Fibroblast of the aortic adventitia (primary cell): Measurements from ENCODE around the gene WDR81. TPM values are rescaled to one million over a fixed set of nuclear protein-coding genes. Genes with fewer than 3 reads are reported as not detected.

Source experiments
- DNase-seq: peaks from one replicate; pipeline ENCODE4 v3.0.0-alpha.2; 2010; ENCODE audit warnings: low read depth
- H3K4me3 ChIP-seq: 2 replicates; pipeline ENCODE4 v1.5.1; 2011; ENCODE audit warnings: low read depth, mild to moderate bottlenecking, control low read depth, low read length, moderate library complexity
- total RNA-seq: library from RNA; depleted of rRNA; stranded (reverse); fragments of >200 nt; gene quantifications from 2 replicates; pipeline ENCODE4 v1.2.3, GENCODE V29; 2012; ENCODE audit warnings: low replicate concordance
- TF ChIP-seq, protein P1 (sequence below): IDR thresholded peaks from 2 replicates; pipeline ENCODE4 v1.5.1; 2011; ENCODE audit warnings: mild to moderate bottlenecking, low read length, control low read depth, inconsistent platforms; ENCODE audit not compliant: insufficient read depth

Gene WDR81
- total RNA-seq, 1 donor, result 27.7 TPM

DNA sequence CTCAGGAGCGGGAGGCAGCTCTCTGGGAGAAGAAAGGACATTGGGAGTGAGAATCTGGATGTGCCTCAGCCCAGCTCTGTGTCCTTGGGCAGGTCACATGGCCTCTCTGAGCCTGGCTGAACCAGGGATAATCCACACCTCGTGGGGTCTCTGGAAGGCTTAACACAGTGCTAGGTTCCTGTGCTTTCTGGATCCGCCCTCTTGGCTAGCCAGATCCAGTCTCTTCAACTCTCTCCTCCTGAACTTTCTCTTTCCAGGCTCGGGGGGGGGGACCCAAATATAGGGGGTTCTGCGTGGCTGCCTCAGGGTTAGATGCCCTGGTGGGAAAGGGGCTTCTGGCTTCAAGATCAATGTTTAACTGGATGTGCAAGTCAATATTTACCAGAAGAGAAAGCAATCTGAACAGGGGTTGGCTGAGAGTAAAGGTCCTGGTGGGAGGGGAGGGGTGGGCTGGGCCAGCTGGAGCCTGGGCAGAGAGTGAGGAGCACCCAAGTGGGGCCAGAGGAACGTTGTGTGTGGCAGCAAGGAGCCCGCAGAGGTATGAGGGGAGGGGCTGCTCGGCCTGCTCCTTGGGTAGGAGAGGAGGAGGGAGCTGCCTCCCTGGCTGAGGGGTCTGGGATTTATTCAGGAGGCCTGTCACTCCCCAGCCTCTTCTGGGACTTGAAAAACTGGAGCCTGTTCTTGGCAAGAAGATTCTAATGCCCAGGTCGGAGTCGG is 18.0 kb downstream of the WDR81 start, which contains the start of gene SERPINF2:
TSS of gene SERPINF2 (plus strand) at position 501 of the 717 bp plus-strand sequence. CDS start 2,125 bp downstream, outside the sequence.
- DNase-seq, result no peak
- TF ChIP-seq, protein P1, sequence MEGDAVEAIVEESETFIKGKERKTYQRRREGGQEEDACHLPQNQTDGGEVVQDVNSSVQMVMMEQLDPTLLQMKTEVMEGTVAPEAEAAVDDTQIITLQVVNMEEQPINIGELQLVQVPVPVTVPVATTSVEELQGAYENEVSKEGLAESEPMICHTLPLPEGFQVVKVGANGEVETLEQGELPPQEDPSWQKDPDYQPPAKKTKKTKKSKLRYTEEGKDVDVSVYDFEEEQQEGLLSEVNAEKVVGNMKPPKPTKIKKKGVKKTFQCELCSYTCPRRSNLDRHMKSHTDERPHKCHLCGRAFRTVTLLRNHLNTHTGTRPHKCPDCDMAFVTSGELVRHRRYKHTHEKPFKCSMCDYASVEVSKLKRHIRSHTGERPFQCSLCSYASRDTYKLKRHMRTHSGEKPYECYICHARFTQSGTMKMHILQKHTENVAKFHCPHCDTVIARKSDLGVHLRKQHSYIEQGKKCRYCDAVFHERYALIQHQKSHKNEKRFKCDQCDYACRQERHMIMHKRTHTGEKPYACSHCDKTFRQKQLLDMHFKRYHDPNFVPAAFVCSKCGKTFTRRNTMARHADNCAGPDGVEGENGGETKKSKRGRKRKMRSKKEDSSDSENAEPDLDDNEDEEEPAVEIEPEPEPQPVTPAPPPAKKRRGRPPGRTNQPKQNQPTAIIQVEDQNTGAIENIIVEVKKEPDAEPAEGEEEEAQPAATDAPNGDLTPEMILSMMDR, result no peak
- H3K4me3 ChIP-seq, result no peak within 1 kb of the TSS

DNA sequence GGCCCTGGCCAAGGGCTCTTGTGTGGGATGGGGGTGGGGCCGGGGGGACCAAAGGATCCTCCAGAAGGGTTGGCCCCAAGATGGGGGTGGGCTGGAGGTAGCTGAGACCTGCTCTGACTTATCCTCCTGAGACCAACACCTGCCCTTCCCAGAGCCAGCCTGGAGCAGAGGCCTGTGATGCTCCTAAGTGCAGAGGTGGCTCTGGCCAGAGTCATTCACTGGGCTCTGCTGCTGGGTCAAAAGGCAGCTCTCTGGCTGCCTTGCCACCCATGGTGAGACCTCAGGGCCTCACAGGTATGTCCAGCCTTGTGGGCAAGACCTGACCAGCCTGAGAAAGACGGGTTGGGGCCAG is 18.6 kb downstream of the WDR81 start:
- H3K4me3 ChIP-seq, result no peak overlapping the region
- TF ChIP-seq, protein P1, result no peak
- no peak for DNase-seq

DNA sequence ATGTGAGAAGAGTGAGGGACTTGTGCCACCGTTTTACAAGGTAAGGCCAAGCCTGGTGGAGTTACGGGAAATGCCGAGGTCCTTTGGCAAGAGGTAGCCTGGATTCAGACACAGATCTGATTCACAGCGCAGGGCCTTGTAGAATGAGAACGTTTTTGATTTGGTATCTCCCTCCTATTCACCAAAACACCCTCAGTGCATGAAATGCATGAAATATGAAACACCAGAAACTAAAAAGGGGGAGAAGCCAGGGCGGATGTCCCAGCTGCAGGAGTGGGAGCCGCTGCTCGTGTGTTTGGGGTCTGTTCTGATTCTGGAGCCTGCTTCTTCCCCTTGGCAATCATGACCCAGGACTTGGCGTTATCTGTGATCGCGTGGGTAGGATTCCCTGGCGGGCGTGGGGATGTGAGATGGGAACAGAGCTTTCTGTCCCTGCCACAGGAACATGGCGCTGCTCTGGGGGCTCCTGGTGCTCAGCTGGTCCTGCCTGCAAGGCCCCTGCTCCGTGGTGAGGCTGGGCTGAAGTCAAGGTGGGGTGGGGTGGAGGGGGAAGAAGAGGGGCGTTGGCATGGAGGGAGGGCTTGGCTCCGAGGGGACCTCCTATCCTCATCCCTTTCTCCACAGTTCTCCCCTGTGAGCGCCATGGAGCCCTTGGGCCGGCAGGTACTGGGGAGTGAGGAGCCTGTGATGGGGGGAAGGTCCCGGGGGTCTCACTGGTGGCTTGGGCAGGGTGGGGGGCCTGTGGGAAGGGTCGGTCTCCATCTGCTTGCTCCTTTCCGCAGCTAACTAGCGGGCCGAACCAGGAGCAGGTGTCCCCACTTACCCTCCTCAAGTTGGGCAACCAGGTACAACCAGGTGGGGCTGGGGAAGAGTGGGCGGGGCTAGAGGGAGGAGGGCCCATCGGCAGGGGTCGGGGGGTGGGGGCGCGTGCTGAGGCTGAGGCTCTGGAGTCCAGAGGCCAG is 20.3 kb downstream of the WDR81 start:
- TF ChIP-seq, protein P1, result no peak
- no peak overlapping the region for H3K4me3 ChIP-seq
- no peak for DNase-seq

DNA sequence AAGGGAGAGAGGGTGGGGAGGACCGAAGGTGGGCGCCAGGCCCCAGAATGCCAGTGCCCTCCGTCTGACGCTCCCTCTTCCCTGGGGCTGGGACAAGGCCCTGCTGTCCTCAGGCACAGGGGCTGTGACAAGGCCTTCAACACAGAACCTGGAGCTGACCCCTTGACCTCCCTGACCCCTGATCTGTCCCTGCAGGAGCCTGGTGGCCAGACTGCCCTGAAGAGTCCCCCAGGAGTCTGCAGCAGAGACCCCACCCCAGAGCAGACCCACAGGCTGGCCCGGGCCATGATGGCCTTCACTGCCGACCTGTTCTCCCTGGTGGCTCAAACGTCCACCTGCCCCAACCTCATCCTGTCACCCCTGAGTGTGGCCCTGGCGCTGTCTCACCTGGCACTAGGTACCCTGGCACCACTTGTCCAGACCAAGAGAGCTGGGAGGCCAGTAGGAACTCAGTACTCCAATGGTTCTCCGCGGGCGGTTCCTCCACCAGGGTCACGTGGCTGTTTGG is 21.1 kb downstream of the WDR81 start:
- no peak overlapping the region for H3K4me3 ChIP-seq
- TF ChIP-seq, protein P1, result no peak
- DNase-seq, result no peak

DNA sequence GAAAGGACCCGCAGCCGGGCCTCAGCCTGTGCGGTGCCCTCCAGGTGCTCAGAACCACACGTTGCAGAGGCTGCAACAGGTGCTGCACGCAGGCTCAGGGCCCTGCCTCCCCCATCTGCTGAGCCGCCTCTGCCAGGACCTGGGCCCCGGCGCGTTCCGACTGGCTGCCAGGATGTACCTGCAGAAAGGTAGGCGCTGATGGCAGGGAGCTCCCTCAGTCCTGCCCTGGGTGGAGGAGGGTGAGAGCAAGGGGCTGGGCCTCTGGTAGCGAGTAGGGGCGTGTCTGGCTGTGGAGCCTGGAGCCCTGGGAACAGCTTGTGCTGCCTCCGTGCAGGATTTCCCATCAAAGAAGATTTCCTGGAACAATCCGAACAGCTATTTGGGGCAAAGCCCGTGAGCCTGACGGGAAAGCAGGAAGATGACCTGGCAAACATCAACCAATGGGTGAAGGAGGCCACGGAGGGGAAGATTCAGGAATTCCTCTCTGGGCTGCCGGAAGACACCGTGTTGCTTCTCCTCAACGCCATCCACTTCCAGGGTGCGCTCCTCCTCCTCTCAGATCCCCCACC is 22.6 kb downstream of the WDR81 start:
- H3K4me3 ChIP-seq, result no peak overlapping the region
- TF ChIP-seq, protein P1, result no peak
- no peak for DNase-seq

DNA sequence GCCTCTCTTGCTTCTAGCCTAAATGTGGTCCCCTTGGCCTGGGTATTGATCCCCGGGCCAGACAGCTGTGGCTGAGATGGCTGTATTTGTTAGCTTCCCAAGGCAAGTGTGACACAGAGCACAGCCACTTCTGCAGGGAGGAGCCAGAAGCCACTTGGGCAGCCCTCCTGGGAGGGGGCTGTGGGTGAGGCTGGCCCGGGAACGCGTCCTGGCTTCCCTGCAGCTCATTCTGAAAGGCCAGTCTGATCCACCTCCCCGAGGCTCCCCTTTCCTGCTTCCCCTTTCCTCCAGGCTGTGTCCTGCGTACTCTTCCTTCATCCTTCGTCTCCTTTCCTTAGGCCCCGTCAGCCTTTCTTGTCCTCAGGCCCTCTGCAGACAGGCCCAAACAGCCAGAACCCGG is 26.1 kb downstream of the WDR81 start:
- H3K4me3 ChIP-seq, result no peak overlapping the region
- TF ChIP-seq, protein P1, result no peak
- no peak for DNase-seq
